ENCODE data around the gene RILPL2. TPM values are rescaled to one million over a fixed set of nuclear protein-coding genes. Genes with fewer than 3 reads are reported as not detected.

RILPL2 gene
- total RNA-seq (2022) (3.1 and 3.2 TPM in 2 replicates), Bru-seq, nascent RNA (percentile 47 among the genes with signal in this experiment), BruChase-seq, experiment 1, labeled RNA remaining after a 2-hour chase (percentile 53 among the genes with signal in this experiment), BruChase-seq, experiment 2, labeled RNA remaining after a 6-hour chase (percentile 60 among the genes with signal in this experiment)
- long read RNA-seq, full-length matches to known transcripts: 24 of 25 reads
- long read RNA-seq, partial matches to known transcripts: 0 of 25 reads
- long read RNA-seq, other reads (novel, unspliced or antisense): 1 of 25 reads

- peak within 1 kb of the TSS; percentile 92 for H3K4me3 Mint-ChIP-seq (ENCODE audit: unreplicated experiment)
- intact Hi-C loops (cut with micrococcal nuclease; ENCODE audit: unreplicated experiment): loop anchor here (1.0 to 5.0 kb wide), 2 partner anchors 22 to 146 kb away; partner anchors contain the start of genes SNRNP35 and TMED2
- ChIA-PET CTCF (interaction anchor here (0.6 to 0.7 kb wide), 2 partner anchors 34 to 210 kb away, joined by 3 to 5 read pairs; no protein-coding TSS in a partner anchor), POLR2A (interaction anchor here (0.5 kb wide), 1 partner anchor 148 kb away, joined by 3 read pairs; the partner anchor contains the start of gene TMED2)
- peak; percentile 78 to 86 for DNase-seq
- H3K27ac Mint-ChIP-seq (ENCODE audit: unreplicated experiment): peak within 1 kb of the TSS; percentile 89
- peak in 1 of 2 experiments; percentile 16 for TF ChIP-seq CTCF (IDR thresholded peaks at IDR 0.05; ENCODE audit: insufficient read depth in 1 of 2, low read depth in 1 of 2, low read length in 1 of 2, severe bottlenecking in 1 of 2, unreplicated experiment in 1 of 2)
- Histone ChIP-seq H3K4me3 (ENCODE audit: low read depth, low read length) (peak within 1 kb of the TSS; percentile 86), H3K9me3 (no peaks in the 10 kb centered on the region), H3K4me1 (no peaks in the 10 kb centered on the region), H3K27me3 (replicated peaks; ENCODE audit: control insufficient read depth, insufficient read depth, low read length) (no peaks in the 10 kb centered on the region), H3K36me3 (ENCODE audit: control insufficient read depth, insufficient read depth, low read length) (no peaks in the 10 kb centered on the region)
- no peaks in the 10 kb centered on the region for H3K36me3 Mint-ChIP-seq (ENCODE audit: insufficient read depth, unreplicated experiment)
- no peaks in the 10 kb centered on the region for H3K4me1 Mint-ChIP-seq (ENCODE audit: low read depth, unreplicated experiment)
- TSS peak; percentile 54 for BruUV-seq (replicated peaks)
- H3K9me3 Mint-ChIP-seq (ENCODE audit: unreplicated experiment): no peaks in the 10 kb centered on the region
- H3K27me3 Mint-ChIP-seq (ENCODE audit: insufficient read depth, unreplicated experiment): no peaks in the 10 kb centered on the region
Observed at GRCh38 chr12:123436017-123436964, at the start of gene RILPL2. Gene RILPL2, minus strand, starts transcription at chr12:123436684. Its CDS starts 264 bp downstream, at chr12:123436420.

DNA sequence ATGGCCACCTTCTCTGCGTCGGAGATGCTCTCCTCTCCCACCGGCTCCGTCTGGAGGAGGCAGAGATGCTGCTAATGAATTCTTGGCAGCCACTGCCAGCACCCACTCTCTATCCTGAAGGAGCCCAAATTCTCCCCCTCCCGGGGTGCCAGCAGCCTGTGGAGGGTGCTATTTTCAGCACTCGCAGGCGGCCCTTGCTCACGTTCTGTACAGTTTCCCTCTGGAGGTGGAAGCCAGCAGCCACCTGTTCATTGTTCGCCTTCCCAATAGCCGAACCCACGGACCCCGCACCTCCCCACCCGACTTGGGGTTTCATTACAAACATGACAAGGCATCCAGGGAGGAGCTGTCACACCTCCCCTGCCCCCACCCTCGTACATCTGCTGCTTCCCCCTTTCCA is 49.3 kb upstream of the RILPL2 start:
- Mint-ChIP-seq H3K9me3 (ENCODE audit: unreplicated experiment) (no peaks in the 10 kb centered on the region), H3K4me1 (ENCODE audit: low read depth, unreplicated experiment) (peaks cover 16% of the 10 kb centered on the region), H3K36me3 (ENCODE audit: insufficient read depth, unreplicated experiment) (peaks cover 31% of the 10 kb centered on the region), H3K4me3 (ENCODE audit: unreplicated experiment) (no peak overlapping the region), H3K27me3 (ENCODE audit: insufficient read depth, unreplicated experiment) (no peaks in the 10 kb centered on the region), H3K27ac (ENCODE audit: unreplicated experiment) (no peak overlapping the region)
- DNase-seq: no peak
- Histone ChIP-seq H3K4me3 (ENCODE audit: low read depth, low read length) (no peak overlapping the region), H3K27me3 (replicated peaks; ENCODE audit: control insufficient read depth, insufficient read depth, low read length) (no peaks in the 10 kb centered on the region), H3K36me3 (ENCODE audit: control insufficient read depth, insufficient read depth, low read length) (no peaks in the 10 kb centered on the region), H3K9me3 (no peaks in the 10 kb centered on the region), H3K4me1 (peaks cover 14% of the 10 kb centered on the region; the same call in 1 of the 2 replicates)
- intact Hi-C loops (cut with micrococcal nuclease; ENCODE audit: unreplicated experiment): no loop called here
- BruUV-seq (replicated peaks): no TSS peak
- POLR2A ChIA-PET: no interaction called here
- CTCF ChIA-PET: no interaction called here
- no peak for TF ChIP-seq CTCF (IDR thresholded peaks at IDR 0.05; ENCODE audit: insufficient read depth in 1 of 2, low read depth in 1 of 2, low read length in 1 of 2, severe bottlenecking in 1 of 2, unreplicated experiment in 1 of 2)

DNA sequence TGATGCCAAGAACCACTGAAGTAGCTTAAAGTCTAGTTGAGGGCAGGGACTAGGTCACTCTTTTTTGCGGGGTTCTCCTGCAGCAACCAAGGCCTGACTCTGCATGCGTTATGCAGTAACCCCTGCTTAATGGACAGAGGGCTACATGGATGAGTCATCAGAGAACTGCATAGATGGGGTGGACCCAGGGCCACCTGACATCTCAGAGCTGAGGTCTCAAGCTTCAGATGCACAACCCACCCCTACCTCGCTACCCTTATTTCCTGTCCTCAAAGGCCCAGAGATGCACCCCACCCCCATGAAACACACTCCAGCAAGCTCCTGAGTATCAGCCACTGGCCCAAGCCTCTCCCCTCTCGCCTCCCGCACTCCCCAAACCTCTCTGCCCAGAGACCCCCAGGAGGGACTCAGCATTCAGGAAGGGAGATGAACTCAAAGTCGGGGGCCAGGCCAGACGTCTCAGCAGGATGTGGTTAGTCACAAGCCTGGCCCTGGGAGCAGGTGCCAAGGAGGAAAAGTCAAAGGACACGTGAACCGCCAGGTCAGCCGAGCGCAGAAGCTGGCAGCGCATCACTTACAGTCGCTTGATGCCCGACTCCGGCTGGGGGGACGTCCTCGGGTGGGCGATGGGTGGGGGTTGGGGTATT is 47.2 kb upstream of the RILPL2 start:
- Mint-ChIP-seq H3K36me3 (ENCODE audit: insufficient read depth, unreplicated experiment) (peaks cover 41% of the 10 kb centered on the region), H3K27ac (ENCODE audit: unreplicated experiment) (no peak overlapping the region), H3K9me3 (ENCODE audit: unreplicated experiment) (no peaks in the 10 kb centered on the region), H3K4me1 (ENCODE audit: low read depth, unreplicated experiment) (peaks cover 9% of the 10 kb centered on the region), H3K4me3 (ENCODE audit: unreplicated experiment) (no peak overlapping the region), H3K27me3 (ENCODE audit: insufficient read depth, unreplicated experiment) (no peaks in the 10 kb centered on the region)
- Histone ChIP-seq H3K9me3 (no peaks in the 10 kb centered on the region), H3K4me1 (no peaks in the 10 kb centered on the region), H3K4me3 (ENCODE audit: low read depth, low read length) (no peak overlapping the region), H3K27me3 (replicated peaks; ENCODE audit: control insufficient read depth, insufficient read depth, low read length) (no peaks in the 10 kb centered on the region), H3K36me3 (ENCODE audit: control insufficient read depth, insufficient read depth, low read length) (no peaks in the 10 kb centered on the region)
- no peak for TF ChIP-seq CTCF (IDR thresholded peaks at IDR 0.05; ENCODE audit: insufficient read depth in 1 of 2, low read depth in 1 of 2, low read length in 1 of 2, severe bottlenecking in 1 of 2, unreplicated experiment in 1 of 2)
- ChIA-PET CTCF (no interaction called here), POLR2A (no interaction called here)
- BruUV-seq (replicated peaks): no TSS peak
- intact Hi-C loops (cut with micrococcal nuclease; ENCODE audit: unreplicated experiment): no loop called here
- DNase-seq: no peak

Data from Caco-2 (cell line).